Fibroblast of villous mesenchyme (primary cell): ENCODE measurements around the gene ST3GAL6. TPM values are rescaled to one million over a fixed set of nuclear protein-coding genes. Genes with fewer than 3 reads are reported as not detected.

ENCODE experiments used
- DNase-seq: peaks from one replicate; pipeline ENCODE4 v3.0.0-alpha.2; 2010; ENCODE audit warnings: low read depth
- H3K4me3 ChIP-seq: 2 replicates; pipeline ENCODE4 v1.5.1; 2011; ENCODE audit warnings: low read depth, mild to moderate bottlenecking, low read length
- total RNA-seq: library from RNA; depleted of rRNA; stranded (reverse); fragments of >200 nt; gene quantifications from 2 replicates; pipeline ENCODE4 v1.2.3, GENCODE V29; 2012
- TF ChIP-seq, protein P1 (sequence below): IDR thresholded peaks from 2 replicates; pipeline ENCODE4 v1.5.1; 2012; ENCODE audit warnings: low read depth, mild to moderate bottlenecking, low read length; ENCODE audit not compliant: insufficient read depth

Gene ST3GAL6
- total RNA-seq, 1 donor: 3.9 TPM

DNA sequence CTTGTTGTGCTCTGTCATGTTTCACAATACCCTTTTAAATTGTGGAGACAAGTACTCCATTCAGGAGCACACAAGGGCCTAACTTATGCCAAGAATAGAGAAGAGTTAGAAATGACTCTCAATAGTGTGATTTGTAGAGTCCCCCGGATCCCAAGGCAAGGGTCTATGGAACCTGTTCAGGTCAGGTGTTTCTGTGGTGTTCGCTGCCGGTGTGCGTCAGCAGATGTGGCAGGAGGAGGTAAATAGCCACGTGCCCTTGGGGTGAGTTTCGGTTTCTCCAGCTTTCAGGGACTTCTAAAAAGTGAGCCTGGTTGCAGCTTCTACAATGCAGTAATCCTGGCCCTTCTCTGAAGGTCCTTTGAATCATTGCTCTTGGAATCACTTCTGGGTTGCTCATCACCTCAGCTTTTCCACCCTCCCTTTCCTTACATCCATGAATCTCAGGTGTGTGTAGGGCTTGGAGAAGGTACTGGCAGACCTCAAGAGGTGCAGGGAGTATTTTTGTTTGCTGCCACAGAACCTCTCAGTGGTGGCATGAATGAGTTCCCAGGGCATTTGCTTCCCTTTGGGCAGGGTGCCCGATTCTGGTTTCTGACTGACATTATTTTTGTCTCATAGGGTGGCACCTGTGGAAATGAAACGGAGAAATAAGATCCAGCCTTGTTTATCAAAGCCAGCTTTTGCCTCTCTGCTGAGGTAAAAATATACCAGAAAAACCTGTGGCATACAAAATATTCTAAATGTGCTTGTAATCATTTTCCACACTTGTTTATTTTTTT lies 7.3 kb downstream of the ST3GAL6 start:
- TF ChIP-seq, protein P1, sequence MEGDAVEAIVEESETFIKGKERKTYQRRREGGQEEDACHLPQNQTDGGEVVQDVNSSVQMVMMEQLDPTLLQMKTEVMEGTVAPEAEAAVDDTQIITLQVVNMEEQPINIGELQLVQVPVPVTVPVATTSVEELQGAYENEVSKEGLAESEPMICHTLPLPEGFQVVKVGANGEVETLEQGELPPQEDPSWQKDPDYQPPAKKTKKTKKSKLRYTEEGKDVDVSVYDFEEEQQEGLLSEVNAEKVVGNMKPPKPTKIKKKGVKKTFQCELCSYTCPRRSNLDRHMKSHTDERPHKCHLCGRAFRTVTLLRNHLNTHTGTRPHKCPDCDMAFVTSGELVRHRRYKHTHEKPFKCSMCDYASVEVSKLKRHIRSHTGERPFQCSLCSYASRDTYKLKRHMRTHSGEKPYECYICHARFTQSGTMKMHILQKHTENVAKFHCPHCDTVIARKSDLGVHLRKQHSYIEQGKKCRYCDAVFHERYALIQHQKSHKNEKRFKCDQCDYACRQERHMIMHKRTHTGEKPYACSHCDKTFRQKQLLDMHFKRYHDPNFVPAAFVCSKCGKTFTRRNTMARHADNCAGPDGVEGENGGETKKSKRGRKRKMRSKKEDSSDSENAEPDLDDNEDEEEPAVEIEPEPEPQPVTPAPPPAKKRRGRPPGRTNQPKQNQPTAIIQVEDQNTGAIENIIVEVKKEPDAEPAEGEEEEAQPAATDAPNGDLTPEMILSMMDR: no peak
- no peak overlapping the region for H3K4me3 ChIP-seq
- no peak for DNase-seq

DNA sequence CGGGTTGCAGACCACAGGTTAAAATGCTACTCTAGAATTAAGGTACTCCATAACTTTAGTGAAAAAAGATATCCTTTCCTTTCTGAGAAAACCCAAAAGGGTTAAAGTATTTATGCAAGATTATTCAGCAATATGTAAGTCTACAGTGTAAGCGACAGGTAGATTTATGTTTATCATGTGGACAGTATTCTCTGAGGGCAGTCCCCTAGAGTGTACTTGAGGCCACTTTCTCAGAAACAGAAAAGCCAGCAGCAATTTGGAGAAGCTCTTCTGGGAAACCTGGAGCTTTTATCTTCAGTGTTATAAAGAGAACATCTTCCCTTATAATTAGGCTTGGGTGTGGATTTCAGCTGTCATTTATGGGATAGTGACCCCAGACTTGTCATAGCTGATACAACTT lies 8.9 kb downstream of the ST3GAL6 start:
- DNase-seq: no peak
- no peak overlapping the region for H3K4me3 ChIP-seq
- TF ChIP-seq, protein P1: no peak

DNA sequence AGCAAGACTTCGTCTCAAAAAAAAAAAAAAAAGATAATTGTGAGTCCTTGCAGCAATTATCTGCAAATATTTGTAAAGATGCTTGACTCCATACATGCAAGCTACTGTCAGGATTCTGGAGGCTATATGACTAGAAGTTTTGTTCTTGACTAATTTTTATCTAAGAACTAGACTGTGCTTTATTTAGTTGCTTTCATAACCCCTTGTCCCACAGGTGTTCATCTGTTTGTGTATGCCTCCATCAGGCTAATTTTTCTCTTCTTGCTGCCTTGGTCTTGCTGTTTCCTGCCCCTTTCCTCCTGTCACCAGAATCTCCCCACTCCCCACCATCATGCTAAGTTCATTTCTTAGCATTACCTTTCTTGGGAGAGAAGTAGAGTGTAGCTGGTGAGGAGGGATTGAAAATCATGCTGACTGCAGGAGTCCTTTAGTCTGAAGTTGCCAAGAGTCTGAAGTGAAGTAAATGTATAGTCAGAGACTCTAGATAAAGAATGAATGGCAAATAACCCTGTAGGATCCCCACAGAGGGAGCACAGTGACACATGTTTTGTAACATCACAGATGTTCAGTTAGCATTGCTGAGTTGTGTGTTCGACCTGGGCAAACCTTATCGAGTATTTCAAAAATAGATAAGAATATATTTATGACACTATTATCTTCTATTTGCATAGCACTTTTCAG lies 12.5 kb downstream of the ST3GAL6 start:
- DNase-seq: no peak

DNA sequence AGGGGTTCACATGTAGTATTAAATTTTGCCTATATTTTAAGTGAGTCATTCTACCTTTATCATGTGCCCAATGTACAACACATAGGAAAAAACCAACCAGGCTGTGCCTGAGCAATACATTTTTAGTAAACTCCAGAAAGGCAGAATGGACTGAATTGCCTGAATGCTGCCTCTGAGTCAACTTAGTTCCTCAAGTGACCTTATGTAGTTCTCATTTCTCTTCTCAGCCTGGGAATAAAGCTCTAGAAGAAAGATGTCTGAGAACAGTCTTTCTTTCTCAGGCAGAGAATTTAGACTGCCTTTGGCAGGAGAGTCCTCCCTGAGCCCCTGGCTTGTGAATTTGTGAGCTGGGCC lies 13.0 kb downstream of the ST3GAL6 start:
- TF ChIP-seq, protein P1: no peak
- DNase-seq: no peak
- no peak overlapping the region for H3K4me3 ChIP-seq

More for the DNA sequence above, 12.5 kb downstream of the ST3GAL6 start:
- no peak overlapping the region for H3K4me3 ChIP-seq
- TF ChIP-seq, protein P1: no peak

DNA sequence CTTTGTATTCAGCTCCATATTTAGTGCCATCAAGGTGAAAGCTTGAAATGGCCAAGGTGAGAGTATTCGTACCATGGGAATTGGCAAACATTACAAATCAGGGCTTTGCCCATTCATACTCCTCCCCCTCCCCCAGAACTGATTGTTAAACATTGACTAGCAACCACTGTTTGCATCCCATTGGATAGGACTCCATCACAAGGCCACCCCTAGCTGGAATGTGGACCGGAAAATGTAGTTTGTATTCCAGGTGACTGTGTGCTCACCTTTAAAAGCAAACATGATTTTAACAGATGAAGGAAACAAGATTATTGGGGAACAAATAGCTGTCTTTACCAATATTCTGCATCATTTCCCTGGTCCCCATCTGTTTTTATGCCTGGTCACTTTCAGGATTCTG lies 14.1 kb downstream of the ST3GAL6 start:
- TF ChIP-seq, protein P1: no peak
- DNase-seq: no peak
- no peak overlapping the region for H3K4me3 ChIP-seq

DNA sequence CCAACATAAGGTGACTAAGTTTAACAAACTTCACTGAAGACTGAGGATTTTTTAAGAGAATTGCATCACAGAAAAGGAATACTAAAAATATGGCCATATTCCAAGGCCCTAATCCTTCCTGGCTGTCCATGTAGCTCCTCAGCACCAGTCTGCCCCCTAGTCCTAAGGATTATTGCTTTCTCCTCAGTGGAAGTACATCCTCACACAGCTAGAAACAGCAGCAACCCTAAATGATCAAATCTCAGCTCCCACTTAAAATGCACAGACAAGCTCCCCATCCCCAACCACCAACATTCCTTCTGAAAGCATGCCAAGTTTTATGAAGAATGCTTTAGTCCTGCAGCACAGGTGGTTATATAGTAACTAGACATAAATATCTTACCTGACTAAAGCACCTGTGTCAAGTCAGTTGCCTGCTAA lies 14.7 kb downstream of the ST3GAL6 start:
- peak; percentile 92 for DNase-seq
- TF ChIP-seq, protein P1: peak; percentile 25
- H3K4me3 ChIP-seq: no peak overlapping the region
